Gastroesophageal sphincter (tissue), 3 donors: ENCODE data around the gene COL25A1.

ENCODE experiments used
- CTCF ChIP-seq, 4 experiments: fragments of 200-600 bp in 2 of 4; fragments of 450-650 bp in 2 of 4; sonication (generic) in 1 of 4; IDR thresholded peaks; one replicate each; pipeline ENCODE4 v1.5.1; 2017 to 2019; ENCODE audit warnings: antibody characterized with exemption in 4 of 4, mild to moderate bottlenecking in 2 of 4, moderate library complexity in 2 of 4
- EP300 ChIP-seq: sonication (generic); formaldehyde crosslinking; IDR thresholded peaks from one replicate; pipeline ENCODE4 v1.6.1; 2017; ENCODE audit warnings: antibody characterized with exemption, mild to moderate bottlenecking
- POLR2A ChIP-seq, 2 donors: fragments of 450-650 bp; IDR thresholded peaks; one replicate each; pipeline ENCODE4 v1.6.1; 2017; ENCODE audit warnings: antibody characterized with exemption in 2 of 2, mild to moderate bottlenecking in 2 of 2, moderate library complexity in 1 of 2
- POLR2AphosphoS5 ChIP-seq: sonication (generic); formaldehyde crosslinking; IDR thresholded peaks from one replicate; pipeline ENCODE4 v1.6.1; 2017; ENCODE audit warnings: antibody characterized with exemption

- TF ChIP-seq CTCF (IDR thresholded peaks at IDR 0.05) (no peak), POLR2A (IDR thresholded peaks at IDR 0.05) (no peak), EP300 (no peak), POLR2AphosphoS5 (no peak)
Measured at GRCh38 chr4:109044431-109044830, 258.0 kb downstream of the COL25A1 start.
